ENCODE measurements around the gene XCL2. TPM values are rescaled to one million over a fixed set of nuclear protein-coding genes. Genes with fewer than 3 reads are reported as not detected.

The XCL2 gene
- total RNA-seq, 1 donor from 2014 or later = not detected

- no peak overlapping the region for H3K4me3 ChIP-seq
- H3K27ac ChIP-seq = no peak overlapping the region
- no peaks in the 10 kb centered on the region for H3K9me3 ChIP-seq
- intact Hi-C loops (cut with DNase I) = loop anchor here (5.0 kb wide), 1 partner anchor 124 kb away; no protein-coding TSS in a partner anchor
- H3K27me3 ChIP-seq = no peaks in the 10 kb centered on the region
- H3K36me3 ChIP-seq = no peaks in the 10 kb centered on the region
- TF ChIP-seq CTCF (IDR thresholded peaks at IDR 0.05) = no peak
- no peaks in the 10 kb centered on the region for H3K4me1 ChIP-seq
- no peak for DNase-seq (ENCODE audit: low spot score in 2 of 2)
Observed at GRCh38 chr1:168565825-168566224, 22.0 kb upstream of the XCL2 start.

- intact Hi-C loops (cut with DNase I) = no loop called here
- Histone ChIP-seq H3K27me3 (no peaks in the 10 kb centered on the region), H3K36me3 (no peaks in the 10 kb centered on the region), H3K27ac (no peak overlapping the region), H3K4me3 (no peak overlapping the region), H3K4me1 (no peaks in the 10 kb centered on the region), H3K9me3 (no peaks in the 10 kb centered on the region)
- TF ChIP-seq CTCF (IDR thresholded peaks at IDR 0.05) = no peak
- no peak for DNase-seq (ENCODE audit: low spot score in 2 of 2)
Observed at GRCh38 chr1:168561989-168562388, 18.2 kb upstream of the XCL2 start.

- Histone ChIP-seq H3K27me3 (no peaks in the 10 kb centered on the region), H3K27ac (no peak overlapping the region), H3K4me3 (no peak overlapping the region), H3K9me3 (no peaks in the 10 kb centered on the region), H3K36me3 (no peaks in the 10 kb centered on the region), H3K4me1 (no peaks in the 10 kb centered on the region)
- no peak for TF ChIP-seq CTCF (IDR thresholded peaks at IDR 0.05)
- DNase-seq (ENCODE audit: low spot score in 2 of 2) = no peak
- intact Hi-C loops (cut with DNase I) = no loop called here
Observed at GRCh38 chr1:168560370-168560769, 16.6 kb upstream of the XCL2 start.

- H3K9me3 ChIP-seq = no peaks in the 10 kb centered on the region
- no peaks in the 10 kb centered on the region for H3K27me3 ChIP-seq
- H3K4me1 ChIP-seq = no peaks in the 10 kb centered on the region
- H3K4me3 ChIP-seq = no peak overlapping the region
- no peak for TF ChIP-seq CTCF (IDR thresholded peaks at IDR 0.05)
- intact Hi-C loops (cut with DNase I) = no loop called here
- no peaks in the 10 kb centered on the region for H3K36me3 ChIP-seq
- DNase-seq (ENCODE audit: low spot score in 2 of 2) = no peak
- H3K27ac ChIP-seq = no peak overlapping the region
Observed at GRCh38 chr1:168556647-168557046, 12.8 kb upstream of the XCL2 start.

- Histone ChIP-seq H3K27me3 (no peaks in the 10 kb centered on the region), H3K4me1 (no peaks in the 10 kb centered on the region), H3K9me3 (no peaks in the 10 kb centered on the region), H3K36me3 (no peaks in the 10 kb centered on the region), H3K27ac (no peak overlapping the region), H3K4me3 (no peak overlapping the region)
- intact Hi-C loops (cut with DNase I) = no loop called here
- DNase-seq (ENCODE audit: low spot score in 2 of 2) = no peak
- no peak for TF ChIP-seq CTCF (IDR thresholded peaks at IDR 0.05)
Observed at GRCh38 chr1:168555508-168556046, 11.8 kb upstream of the XCL2 start.
